ENCODE data around the gene CYGB.

GRCh38 chr17:76586741-76587487 lies 49.4 kb upstream of the CYGB start:
- no peak for TF ChIP-seq CTCF (IDR thresholded peaks at IDR 0.05)
- TF ChIP-seq POLR2A (IDR thresholded peaks at IDR 0.05): peak in 1 of 4 donors; percentile 48

All from esophagus squamous epithelium (tissue), 4 donors.